SU-DHL-6 (cell line): ENCODE results near the gene CDK4.
"Not testable (repeated sequence)": the region's sequence is repeated elsewhere in the genome, so short reads cannot be mapped to it uniquely, and the experiment has no call there.

ENCODE experiments used
- H2AFZ ChIP-seq: fragments of 200-600 bp; sonication (generic); 2 replicates; pipeline ENCODE4 v1.6.1; 2014; ENCODE audit warnings: low read depth, mild to moderate bottlenecking, moderate library complexity, mixed read lengths, antibody characterized with exemption, low read length; ENCODE audit not compliant: severe bottlenecking
- H3F3A ChIP-seq: fragments of 200-600 bp; shearing (Covaris generic); 2 replicates; pipeline ENCODE4 v1.6.0; 2016; ENCODE audit warnings: antibody characterized with exemption, mild to moderate bottlenecking; ENCODE audit not compliant: insufficient read depth
- H3K27ac ChIP-seq: fragments of 200-600 bp; sonication (generic); 2 replicates; pipeline ENCODE4 v1.5.1; 2016; ENCODE audit warnings: low read depth, mild to moderate bottlenecking, low read length, moderate library complexity, mixed read lengths
- H3K27me3 ChIP-seq: fragments of 200-600 bp; sonication (generic), shearing (Covaris generic); 2 replicates; pipeline ENCODE4 v1.6.0; 2014; ENCODE audit warnings: mild to moderate bottlenecking, low read length
- H3K36me3 ChIP-seq: fragments of 200-600 bp; sonication (generic); 2 replicates; pipeline ENCODE4 v1.6.1; 2014; ENCODE audit warnings: mild to moderate bottlenecking, low read length, mixed read lengths
- H3K4me2 ChIP-seq: fragments of 300-600, 200-600 bp; shearing (Covaris generic), sonication (generic); 2 replicates; pipeline ENCODE4 v1.6.0; 2014; ENCODE audit warnings: low read length, low read depth, mild to moderate bottlenecking; ENCODE audit not compliant: poor library complexity, severe bottlenecking
- H3K4me3 ChIP-seq: fragments of 200-600 bp; sonication (generic); 2 replicates; pipeline ENCODE4 v1.5.1; 2014; ENCODE audit warnings: antibody characterized with exemption, low read length, mild to moderate bottlenecking, mixed read lengths; ENCODE audit not compliant: insufficient read depth, poor library complexity, severe bottlenecking
- H3K79me2 ChIP-seq: fragments of 200-600 bp; sonication (generic); 2 replicates; pipeline ENCODE4 v1.6.1; 2014; ENCODE audit warnings: mild to moderate bottlenecking, low read length, moderate library complexity; ENCODE audit not compliant: insufficient read depth
- H3K9ac ChIP-seq: fragments of 200-600 bp; sonication (generic); 2 replicates; pipeline ENCODE4 v1.7.0; 2014; ENCODE audit warnings: mild to moderate bottlenecking, low read length
- H3K9me2 ChIP-seq: fragments of 200-600 bp; sonication (generic); replicated peaks from 2 replicates; pipeline ENCODE4 v1.6.1; 2014; ENCODE audit warnings: low read length; ENCODE audit not compliant: insufficient read depth
- H3K9me3 ChIP-seq: fragments of 200-600 bp; sonication (generic); 2 replicates; pipeline ENCODE4 v1.6.1; 2014; ENCODE audit warnings: low read length, mixed read lengths; ENCODE audit not compliant: insufficient read depth
- H4K20me1 ChIP-seq: fragments of 200-600 bp; sonication (generic); 2 replicates; pipeline ENCODE4 v1.6.1; 2014; ENCODE audit warnings: low read depth, mild to moderate bottlenecking, antibody characterized with exemption, low read length, moderate library complexity, mixed read lengths
- EZH2phosphoT487 ChIP-seq: fragments of 200-600 bp; sonication (generic), shearing (Covaris generic); conservative IDR thresholded peaks from 2 replicates; pipeline ENCODE4 v1.6.1; 2018; ENCODE audit warnings: mild to moderate bottlenecking, antibody characterized with exemption, low read length, moderate library complexity, mixed read lengths
- TF ChIP-seq, protein P1 (sequence below): fragments of 200-600 bp; sonication (generic); IDR thresholded peaks from one replicate; pipeline ENCODE4 v1.5.1; 2017; ENCODE audit warnings: antibody characterized with exemption, mild to moderate bottlenecking, low read length, moderate library complexity; ENCODE audit not compliant: insufficient read depth, poor library complexity, severe bottlenecking

The CDK4 gene

DNA sequence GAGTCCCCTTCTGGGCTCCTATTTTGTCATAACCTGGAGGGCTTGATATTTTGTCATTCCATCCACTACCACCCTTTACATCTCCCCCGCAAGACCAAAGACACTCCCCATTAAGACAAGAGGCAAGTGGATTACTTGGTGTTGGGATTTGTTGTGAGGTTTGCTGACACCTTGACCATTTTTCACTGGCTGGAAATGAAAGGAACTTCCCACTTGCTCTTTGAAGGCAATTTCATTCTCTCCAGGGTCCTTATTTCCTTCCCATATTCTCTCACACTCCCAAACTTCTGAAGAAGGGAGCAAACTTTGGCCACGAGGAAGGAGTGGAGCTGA is 28.5 kb downstream of the CDK4 start:
- Histone ChIP-seq H3K4me2 (no peak overlapping the region), H3K4me3 (no peak overlapping the region), H3K27me3 (no peaks in the 10 kb centered on the region), H3K27ac (no peak overlapping the region), H4K20me1 (no peaks in the 10 kb centered on the region), H3K9ac (no peak overlapping the region), H3K9me2 (no peaks in the 10 kb centered on the region), H3F3A (no peaks in the 10 kb centered on the region), H3K9me3 (no peaks in the 10 kb centered on the region), H2AFZ (no peak overlapping the region), H3K79me2 (no peaks in the 10 kb centered on the region), H3K36me3 (no peaks in the 10 kb centered on the region)
- no peak for TF ChIP-seq EZH2phosphoT487
- TF ChIP-seq, protein P1, sequence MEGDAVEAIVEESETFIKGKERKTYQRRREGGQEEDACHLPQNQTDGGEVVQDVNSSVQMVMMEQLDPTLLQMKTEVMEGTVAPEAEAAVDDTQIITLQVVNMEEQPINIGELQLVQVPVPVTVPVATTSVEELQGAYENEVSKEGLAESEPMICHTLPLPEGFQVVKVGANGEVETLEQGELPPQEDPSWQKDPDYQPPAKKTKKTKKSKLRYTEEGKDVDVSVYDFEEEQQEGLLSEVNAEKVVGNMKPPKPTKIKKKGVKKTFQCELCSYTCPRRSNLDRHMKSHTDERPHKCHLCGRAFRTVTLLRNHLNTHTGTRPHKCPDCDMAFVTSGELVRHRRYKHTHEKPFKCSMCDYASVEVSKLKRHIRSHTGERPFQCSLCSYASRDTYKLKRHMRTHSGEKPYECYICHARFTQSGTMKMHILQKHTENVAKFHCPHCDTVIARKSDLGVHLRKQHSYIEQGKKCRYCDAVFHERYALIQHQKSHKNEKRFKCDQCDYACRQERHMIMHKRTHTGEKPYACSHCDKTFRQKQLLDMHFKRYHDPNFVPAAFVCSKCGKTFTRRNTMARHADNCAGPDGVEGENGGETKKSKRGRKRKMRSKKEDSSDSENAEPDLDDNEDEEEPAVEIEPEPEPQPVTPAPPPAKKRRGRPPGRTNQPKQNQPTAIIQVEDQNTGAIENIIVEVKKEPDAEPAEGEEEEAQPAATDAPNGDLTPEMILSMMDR: no peak

DNA sequence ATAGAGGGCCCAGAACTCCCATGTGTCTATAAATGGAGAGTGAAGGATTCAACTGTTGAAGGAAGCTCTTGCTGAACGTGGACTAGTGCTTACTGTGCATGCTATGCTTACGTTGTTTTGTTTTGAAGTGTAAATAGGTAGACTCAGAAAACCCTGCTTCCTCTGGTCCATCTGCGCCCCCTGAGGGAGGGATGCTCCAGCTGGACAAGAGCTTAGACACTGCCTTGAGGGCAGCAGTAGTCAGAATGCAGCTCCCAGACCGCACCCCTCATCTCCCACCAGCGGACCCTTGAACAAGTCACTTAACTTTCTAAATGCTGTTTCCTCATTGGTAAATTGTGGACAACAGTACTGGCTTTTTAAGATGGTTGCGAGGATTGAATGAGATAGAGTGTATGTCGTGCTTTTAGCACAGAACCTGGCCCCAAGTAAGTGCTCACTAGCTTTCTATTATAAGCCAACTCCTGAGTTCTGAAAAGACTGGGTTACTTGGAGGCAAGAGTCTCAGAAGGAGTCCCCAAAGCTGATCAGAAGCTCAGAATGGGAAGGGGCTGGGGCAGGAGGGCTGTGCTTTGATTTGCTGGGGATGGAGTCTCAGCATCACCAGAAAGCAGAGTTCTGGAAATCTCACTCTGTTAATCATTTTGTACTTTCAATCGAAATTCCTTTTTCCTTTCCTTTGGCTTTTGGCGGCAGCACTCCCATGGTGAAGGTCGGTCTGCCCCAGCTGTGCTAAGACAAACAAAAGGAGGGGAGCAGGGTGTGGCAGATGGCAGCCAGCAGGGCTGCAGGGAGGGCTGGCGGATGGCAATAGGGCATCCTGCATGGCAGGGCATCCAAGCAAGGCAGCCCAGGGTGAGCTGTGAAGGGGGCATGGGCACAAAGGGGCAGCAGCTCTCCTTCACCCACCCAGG is 29.1 kb downstream of the CDK4 start:
- no peaks in the 10 kb centered on the region for H3K9me3 ChIP-seq
- H3K36me3 ChIP-seq: 0 out of 2 replicates have a peak, but pooled peaks cover 2% of the 10 kb centered on the region
- TF ChIP-seq, protein P1: no peak
- TF ChIP-seq EZH2phosphoT487: no peak
- H3K9me2 ChIP-seq: no peaks in the 10 kb centered on the region
- no peak overlapping the region for H2AFZ ChIP-seq
- H3K9ac ChIP-seq: no peak overlapping the region
- H3K79me2 ChIP-seq: no peaks in the 10 kb centered on the region
- no peaks in the 10 kb centered on the region for H3F3A ChIP-seq
- no peak overlapping the region for H3K4me3 ChIP-seq
- H3K27ac ChIP-seq: no peak overlapping the region
- no peaks in the 10 kb centered on the region for H3K27me3 ChIP-seq
- H3K4me2 ChIP-seq: no peak overlapping the region
- H4K20me1 ChIP-seq: no peaks in the 10 kb centered on the region

DNA sequence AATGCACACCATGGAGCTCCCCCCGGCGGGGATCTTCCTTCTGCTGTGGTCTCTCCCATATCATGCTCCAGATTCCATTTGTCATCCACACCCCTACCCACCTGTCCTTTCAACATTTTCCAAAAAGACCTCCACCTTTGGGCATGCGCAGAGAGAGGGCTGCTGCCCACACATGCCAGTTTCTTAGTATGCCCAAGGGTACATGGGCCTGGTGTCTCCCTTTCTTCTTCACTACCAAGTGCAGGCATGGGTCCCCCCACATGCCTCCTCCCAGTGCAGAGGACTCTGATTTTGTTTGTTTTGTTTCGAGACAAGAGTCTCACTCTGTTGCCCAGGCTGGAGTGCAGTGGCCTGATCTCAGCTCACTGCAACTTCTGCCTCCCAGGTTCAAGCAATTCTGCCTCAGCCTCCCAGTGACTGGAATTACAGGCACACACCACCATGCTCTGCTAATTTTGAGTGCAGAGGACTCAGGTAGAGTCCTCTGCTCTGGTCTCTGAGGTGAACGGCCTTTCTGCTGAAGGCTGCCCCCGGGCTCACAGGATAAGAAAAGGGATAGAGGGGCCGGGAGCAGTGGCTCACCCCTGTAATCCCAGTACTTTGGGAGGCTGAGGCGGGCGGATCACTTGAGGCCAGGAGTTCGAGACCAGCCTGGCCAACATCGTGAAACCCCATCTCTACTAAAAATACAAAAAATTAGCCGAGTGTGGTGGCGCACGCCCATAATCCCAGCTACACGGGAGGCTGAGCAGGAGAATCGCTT is 30.1 kb downstream of the CDK4 start:
- H3K9ac ChIP-seq, H3K4me2 ChIP-seq, H4K20me1 ChIP-seq, H3K27ac ChIP-seq, H3K27me3 ChIP-seq, H3K9me3 ChIP-seq, H3K9me2 ChIP-seq, H2AFZ ChIP-seq, H3K79me2 ChIP-seq, H3K36me3 ChIP-seq, H3K4me3 ChIP-seq, H3F3A ChIP-seq: not testable (repeated sequence)
